HG03432 (cell line): ENCODE results near the gene FAM83D.
"Not testable (repeated sequence)": the region's sequence is repeated elsewhere in the genome, so short reads cannot be mapped to it uniquely, and the experiment has no call there.

Experiments used
- ATAC-seq: cut with Tn5 transposase; IDR thresholded peaks from one replicate; pipeline ENCODE4 v1.9.1; 2021; ENCODE audit warnings: mild to moderate bottlenecking, moderate library complexity; ENCODE audit not compliant: unreplicated experiment

The FAM83D gene

DNA sequence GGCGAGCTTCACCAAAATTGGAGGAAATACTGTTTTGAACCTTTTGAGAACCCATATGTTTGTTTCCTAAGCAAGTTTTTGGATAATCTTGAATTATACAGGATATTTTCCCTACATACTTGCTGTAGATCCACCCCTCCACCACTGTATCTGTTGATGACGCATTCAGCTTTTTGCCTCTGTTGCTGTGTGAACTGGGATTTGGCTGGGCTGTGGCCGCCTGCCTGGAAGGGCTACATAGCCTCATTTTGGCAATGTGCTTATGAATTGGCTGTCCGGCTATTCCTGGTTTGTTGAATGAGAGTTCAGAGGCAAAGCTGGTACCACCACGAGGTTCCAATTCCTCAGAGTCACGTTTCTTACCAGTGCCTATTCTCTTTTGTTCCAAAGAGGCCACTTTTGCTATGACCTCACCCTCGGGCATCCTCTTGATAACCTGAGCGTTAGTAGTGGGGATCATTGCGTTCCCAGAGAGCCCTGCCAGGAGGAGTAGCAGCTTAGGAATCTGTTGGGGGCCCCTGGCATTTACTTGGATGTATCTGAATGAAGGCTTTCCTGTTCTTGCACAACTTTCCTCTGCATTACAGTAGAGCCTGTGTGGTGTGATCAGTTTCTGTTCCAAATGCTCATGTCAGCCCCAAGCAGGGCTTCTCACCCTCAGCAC, 6.4 kb downstream of the FAM83D start:
- ATAC-seq: no peak

- no peak for ATAC-seq
Measured at GRCh38 chr20:38934530-38934929, 8.3 kb downstream of the FAM83D start.

- no peak for ATAC-seq
Measured at GRCh38 chr20:38935285-38935684, 9.1 kb downstream of the FAM83D start.

GRCh38 chr20:38935967-38936407, 9.8 kb downstream of the FAM83D start:
- ATAC-seq: no peak

- no peak for ATAC-seq
Measured at GRCh38 chr20:38937000-38937399, 10.8 kb downstream of the FAM83D start.

DNA sequence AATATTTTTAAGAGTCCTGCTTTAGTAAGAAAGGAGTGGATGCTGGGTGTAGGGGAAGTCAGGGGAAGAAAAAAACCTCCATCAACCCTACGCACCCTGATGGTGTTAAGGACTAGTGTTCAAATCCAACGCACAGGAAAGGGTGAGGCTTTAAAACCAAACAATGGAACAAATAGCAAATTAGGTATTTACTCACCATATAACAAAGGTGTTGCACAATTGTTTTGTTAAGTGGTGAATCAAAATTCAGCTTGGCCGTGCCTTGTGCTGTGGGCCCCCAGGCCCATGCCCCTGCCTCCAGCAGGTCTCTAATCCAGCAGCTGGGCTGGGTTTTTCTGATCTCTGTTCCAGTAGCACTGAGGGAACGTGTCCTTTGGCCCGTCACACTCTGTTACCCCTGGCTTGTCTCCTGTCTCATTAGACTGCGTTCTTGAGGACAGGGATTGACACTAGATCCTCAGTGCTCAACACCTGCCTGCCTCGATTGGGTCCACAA, 11.8 kb downstream of the FAM83D start:
- no peak for ATAC-seq

DNA sequence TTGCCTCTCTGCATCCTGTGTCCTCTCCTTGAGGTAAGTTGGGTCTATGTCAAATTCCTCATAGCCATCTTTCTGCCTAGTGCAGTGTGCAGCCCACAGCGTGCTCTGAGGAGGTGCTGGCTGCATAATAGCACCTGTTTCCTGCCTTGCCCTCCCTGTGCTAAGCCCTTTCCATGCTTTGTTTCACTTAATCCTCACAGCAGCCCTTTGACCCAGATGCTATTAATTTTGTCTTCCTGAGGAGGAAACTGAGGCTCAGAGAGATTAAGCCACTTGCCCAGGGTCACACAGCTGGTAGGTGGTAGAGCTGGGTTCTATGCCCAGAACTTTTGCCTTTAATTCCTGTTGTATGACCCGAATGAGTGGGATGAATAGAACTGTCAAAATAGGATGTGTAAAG, 13.5 kb downstream of the FAM83D start:
- no peak for ATAC-seq

DNA sequence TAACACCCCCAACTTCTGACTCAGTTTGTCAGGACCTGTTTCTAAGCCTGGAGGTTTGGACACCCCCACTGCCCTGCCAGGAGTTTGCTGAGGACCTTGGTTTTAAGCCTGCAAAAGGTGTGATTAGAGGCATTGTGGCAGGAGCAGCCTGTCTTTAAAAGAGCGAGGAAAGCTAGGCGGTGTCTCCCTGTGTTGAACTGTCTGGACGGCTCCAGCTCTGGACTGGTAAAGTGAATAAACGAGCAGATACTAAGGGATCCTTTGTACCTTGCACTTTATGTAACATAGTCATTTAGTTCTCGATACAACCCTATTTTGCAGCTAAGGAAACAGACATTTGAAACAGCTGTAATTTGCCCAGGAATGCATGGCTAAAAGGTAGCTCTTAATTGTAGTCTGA, 14.4 kb downstream of the FAM83D start:
- ATAC-seq: no peak

DNA sequence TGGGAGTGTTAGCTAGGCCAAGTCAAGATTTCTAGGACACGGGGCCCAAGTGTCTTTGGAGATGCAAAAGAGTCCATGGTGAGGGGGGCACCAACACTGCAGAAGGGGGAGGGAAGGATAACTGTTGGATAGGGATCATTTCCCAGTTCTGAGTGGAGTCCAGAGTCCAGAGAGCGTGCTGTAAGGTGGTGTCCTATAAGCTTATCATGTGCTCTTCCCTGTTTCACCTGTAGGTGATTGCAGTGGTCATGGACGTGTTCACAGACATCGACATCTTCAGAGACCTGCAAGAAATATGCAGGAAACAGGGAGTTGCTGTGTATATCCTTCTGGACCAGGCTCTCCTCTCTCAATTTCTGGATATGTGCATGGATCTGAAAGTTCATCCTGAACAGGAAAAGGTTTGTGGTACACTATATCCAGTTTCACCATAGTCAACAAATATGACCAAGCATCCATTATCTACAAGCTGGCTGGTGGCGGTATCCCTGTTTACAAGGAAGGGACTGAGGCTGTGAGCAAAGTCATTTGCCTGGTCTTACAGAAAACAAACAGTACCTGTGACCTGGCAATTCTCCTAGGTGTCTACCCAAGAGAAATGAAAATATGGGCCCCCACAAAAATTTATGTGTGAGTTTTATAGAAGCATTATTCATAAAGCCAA, 15.6 kb downstream of the FAM83D start:
- ATAC-seq: no peak

DNA sequence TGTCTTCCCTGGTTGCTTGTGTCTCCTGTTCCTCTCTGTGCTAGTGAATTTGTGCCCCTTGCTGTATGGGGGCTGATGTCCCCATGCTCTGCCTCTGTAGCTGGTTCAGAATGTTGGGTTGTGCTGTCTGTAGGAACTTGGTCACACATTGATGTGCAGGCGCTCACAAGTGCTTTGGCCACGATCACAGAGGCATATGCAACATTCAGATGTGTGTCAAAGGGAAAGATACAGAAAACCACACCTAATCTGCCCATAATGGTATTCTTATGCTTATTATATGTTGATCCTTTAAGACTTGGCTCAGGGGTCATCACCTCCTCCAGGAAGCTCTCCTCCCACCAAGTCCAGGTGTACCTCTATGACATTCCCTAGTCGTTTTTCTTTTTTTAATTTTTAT, 18.8 kb downstream of the FAM83D start:
- no peak for ATAC-seq

- no peak for ATAC-seq
Measured at GRCh38 chr20:38946836-38947235, 20.6 kb downstream of the FAM83D start.

DNA sequence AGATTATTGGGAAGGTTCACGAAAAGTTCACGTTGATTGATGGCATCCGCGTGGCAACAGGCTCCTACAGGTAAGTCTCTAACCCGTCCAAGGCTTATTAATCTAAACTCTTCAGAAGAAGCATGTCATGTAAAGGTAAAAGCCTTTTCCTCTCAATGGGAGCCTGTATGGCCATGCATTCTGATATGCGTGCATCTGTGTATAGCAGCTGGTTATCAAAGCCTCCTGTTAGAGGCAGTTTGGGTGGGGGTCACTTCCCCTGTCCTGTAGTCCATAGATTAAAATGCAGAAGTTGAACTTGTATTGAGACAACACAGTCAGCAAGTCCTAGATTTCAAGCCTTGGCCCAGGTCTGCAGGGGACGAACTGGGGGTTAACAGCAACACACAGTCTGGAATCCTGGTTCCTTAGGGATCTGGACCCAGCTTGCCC, 21.7 kb downstream of the FAM83D start:
- ATAC-seq: no peak

DNA sequence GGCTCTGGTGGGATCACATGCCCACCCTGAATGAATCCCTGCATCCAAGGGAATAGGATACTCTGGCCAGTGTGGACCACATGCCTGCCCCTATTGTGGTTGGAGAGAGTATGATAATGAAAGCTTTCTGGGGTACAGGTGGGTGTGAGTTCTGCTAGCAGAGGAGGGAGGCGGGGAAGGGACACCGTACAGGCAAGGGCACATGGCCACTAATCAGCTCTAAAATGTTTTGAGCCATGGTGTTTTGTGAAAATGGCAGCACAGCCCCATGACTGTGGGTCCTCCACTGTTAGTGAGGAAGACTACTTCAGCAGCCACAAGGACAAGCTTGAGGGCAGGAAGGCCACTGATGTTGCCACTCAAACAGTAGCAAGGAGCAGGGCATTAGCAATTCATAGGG, 24.0 kb downstream of the FAM83D start:
- no peak for ATAC-seq

DNA sequence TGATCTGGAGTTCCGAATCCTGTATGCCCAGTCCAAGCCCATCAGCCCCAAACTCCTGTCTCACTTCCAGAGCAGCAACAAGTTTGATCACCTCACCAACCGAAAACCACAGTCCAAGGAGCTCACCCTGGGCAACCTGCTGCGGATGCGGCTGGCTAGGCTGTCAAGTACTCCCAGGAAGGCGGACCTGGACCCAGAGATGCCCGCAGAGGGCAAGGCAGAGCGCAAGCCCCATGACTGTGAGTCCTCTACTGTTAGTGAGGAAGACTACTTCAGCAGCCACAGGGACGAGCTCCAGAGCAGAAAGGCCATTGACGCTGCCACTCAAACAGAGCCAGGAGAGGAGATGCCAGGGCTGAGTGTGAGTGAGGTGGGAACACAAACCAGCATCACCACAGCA, 25.4 kb downstream of the FAM83D start:
- no peak for ATAC-seq

DNA sequence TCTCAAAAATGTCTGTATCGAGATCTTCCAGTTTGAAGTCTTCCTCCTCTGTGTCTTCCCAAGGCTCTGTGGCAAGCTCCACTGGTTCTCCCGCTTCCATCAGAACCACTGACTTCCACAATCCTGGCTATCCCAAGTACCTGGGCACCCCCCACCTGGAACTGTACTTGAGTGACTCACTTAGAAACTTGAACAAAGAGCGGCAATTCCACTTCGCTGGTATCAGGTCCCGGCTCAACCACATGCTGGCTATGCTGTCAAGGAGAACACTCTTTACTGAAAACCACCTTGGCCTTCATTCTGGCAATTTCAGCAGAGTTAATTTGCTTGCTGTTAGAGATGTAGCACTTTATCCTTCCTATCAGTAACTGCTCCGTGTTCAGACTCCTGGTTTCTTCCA, 25.9 kb downstream of the FAM83D start:
- ATAC-seq: no peak

DNA sequence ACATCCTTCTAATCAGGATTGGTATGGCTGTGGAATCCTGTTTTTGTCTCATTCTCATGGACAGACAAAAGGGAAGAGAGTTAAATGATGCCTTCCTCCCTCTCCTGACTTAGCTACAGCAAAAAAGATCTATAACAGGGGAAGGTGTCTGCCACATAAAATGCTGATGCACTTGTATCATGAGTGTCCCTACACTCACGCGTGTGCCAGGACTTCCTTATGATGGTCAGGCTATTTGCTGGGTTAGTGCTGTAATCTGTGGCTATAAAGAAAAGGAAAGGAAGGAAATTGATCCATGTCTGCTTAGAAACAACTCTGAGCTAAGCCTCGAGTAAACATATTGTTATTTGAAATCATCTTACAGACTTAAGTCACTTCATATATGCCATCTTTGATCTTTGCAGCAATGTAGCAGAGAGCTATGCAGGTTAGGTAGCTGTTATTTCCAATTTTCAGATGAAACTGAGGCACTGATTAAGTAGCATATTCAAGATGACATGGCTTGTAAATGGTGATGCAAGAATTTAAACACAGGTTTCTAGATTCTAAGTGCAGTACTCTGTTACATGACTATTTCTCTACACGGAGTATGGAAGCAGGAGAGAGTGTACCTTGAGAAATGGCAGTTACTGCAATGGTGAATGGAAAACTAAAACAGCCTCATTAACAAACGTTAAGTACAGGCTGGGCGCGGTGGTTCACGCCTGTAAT, 27.6 kb downstream of the FAM83D start:
- no peak for ATAC-seq

DNA sequence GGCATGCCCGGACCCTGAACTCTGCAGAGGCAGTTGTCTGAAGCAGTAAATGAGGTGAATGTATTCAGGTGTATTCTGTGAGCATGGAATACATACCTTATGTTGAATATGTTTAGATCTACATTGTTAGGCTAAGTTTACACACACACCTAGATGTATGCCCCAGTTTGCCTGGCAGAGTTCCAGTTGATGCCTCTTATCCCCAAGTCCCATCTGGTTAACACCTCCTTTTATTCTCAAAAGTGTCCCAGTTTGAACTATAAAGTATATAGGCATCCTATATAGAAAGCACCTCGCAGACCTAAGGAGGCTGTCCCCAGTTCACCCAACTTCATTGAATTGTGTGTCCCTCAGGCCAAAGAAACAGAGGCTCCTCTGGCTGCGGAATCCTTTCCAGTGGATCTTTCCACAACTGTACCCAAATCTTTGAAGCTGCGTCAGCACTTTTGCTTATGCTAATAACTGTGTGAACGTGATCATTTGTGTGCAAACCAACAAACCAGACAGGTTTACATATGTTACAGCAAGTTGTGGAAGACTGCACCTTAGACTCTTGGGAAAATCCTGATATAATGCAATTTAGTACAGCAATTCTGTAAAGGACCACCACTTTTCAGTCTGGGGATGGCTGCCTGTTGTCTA, 31.1 kb downstream of the FAM83D start:
- no peak for ATAC-seq

- ATAC-seq: no peak
Measured at GRCh38 chr20:38957915-38958485, 31.8 kb downstream of the FAM83D start.

- not testable (repeated sequence) for ATAC-seq
Measured at GRCh38 chr20:38960187-38960687, 34.0 kb downstream of the FAM83D start.

GRCh38 chr20:38961530-38962043, 35.4 kb downstream of the FAM83D start:
- ATAC-seq: no peak
